K562 (cell line): ENCODE measurements around the gene TXNDC15. TPM values are rescaled to one million over a fixed set of nuclear protein-coding genes. Genes with fewer than 3 reads are reported as not detected.

Experiments
- ATAC-seq: fragments of 200-7000 bp; cut with Tn5 transposase; 3 replicates; pipeline ENCODE4 v1.9.1; 2020; ENCODE audit warnings: moderate library complexity
- BruUV-seq: library from RNA; stranded (reverse); fragments of 400-500 nt; replicated peaks from 2 replicates; lab custom pipeline; 2021; lab: Mats Ljungman, UMichigan
- CTCF ChIA-PET: fragments of 300-600 bp; formaldehyde crosslinking; extraction: SDS; loops from one replicate; lab custom pipeline; 2021; ENCODE audit warnings: low intra/inter-chr PET ratio; lab: Yijun Ruan, JAX
- POLR2A ChIA-PET: fragments of 300-600, 350-650 bp; sonication (Branson Sonifier 250); formaldehyde crosslinking; extraction: SDS; loops from one replicate; lab custom pipeline; 2021; ENCODE audit warnings: antibody characterized with exemption, inconsistent platforms; lab: Yijun Ruan, JAX
- DNase-seq, 4 experiments: peaks; one replicate each; pipeline versions ENCODE4 v3.0.0 to v3.0.0-alpha.2; 2011 to 2018; ENCODE audit warnings: low spot score in 3 of 4, mixed read lengths in 3 of 4; ENCODE audit errors: extremely low read depth in 1 of 4
- FAIRE-seq: peaks from 2 replicates; lab custom pipeline; 2011; peaks lifted over from hg19 to GRCh38; lab: Jason Lieb, UNC
- H2AFZ ChIP-seq: 2 replicates; pipeline ENCODE4 v1.6.0; 2011; ENCODE audit warnings: low read depth, low read length, control low read depth, inconsistent platforms
- H3K27ac ChIP-seq: fragments of 200-600 bp; 3 replicates; pipeline ENCODE4 v1.8.0; 2011; ENCODE audit warnings: low read depth, mild to moderate bottlenecking, control low read depth, inconsistent platforms, low read length, moderate library complexity, mixed read lengths; ENCODE audit errors: extremely low read depth
- H3K27me3 ChIP-seq, 2 experiments: fragments of 300-600 bp in 1 of 2; 2 replicates in 1 of 2; 3 replicates in 1 of 2; pipeline versions ENCODE4 v1.6.0 to v1.8.0; 2011; ENCODE audit warnings: inconsistent platforms in 2 of 2, low read length in 2 of 2, mild to moderate bottlenecking in 1 of 2, mixed read lengths in 1 of 2, moderate library complexity in 1 of 2; ENCODE audit not compliant: control insufficient read depth in 2 of 2, insufficient read depth in 2 of 2
- H3K36me3 ChIP-seq: fragments of 300-600 bp; 3 replicates; pipeline ENCODE4 v1.8.0; 2011; ENCODE audit warnings: mild to moderate bottlenecking, low read length, inconsistent platforms; ENCODE audit not compliant: control insufficient read depth, insufficient read depth
- H3K4me1 ChIP-seq, 2 experiments: fragments of 200-600 bp in 1 of 2; replicated peaks in 1 of 2; 2 replicates in 1 of 2; 3 replicates in 1 of 2; pipeline versions ENCODE4 v1.5.1 to v1.8.0; 2011; ENCODE audit warnings: inconsistent platforms in 2 of 2, low read length in 2 of 2, mild to moderate bottlenecking in 1 of 2, mixed read lengths in 1 of 2, moderate library complexity in 1 of 2; ENCODE audit not compliant: control insufficient read depth in 2 of 2, insufficient read depth in 2 of 2
- H3K4me2 ChIP-seq: 2 replicates; pipeline ENCODE4 v1.6.1; 2011; ENCODE audit warnings: low read length, control low read depth, inconsistent platforms, mixed read lengths; ENCODE audit not compliant: insufficient read depth
- H3K4me3 ChIP-seq: fragments of 200-600 bp; sonication (generic), shearing (Covaris generic); 2 replicates; pipeline ENCODE4 v1.5.1; 2016; ENCODE audit warnings: control low read depth, inconsistent platforms
- H3K79me2 ChIP-seq: fragments of 200-600 bp; 3 replicates; pipeline ENCODE4 v1.8.0; 2011; ENCODE audit warnings: low read length, inconsistent platforms; ENCODE audit not compliant: control insufficient read depth, insufficient read depth
- H3K9ac ChIP-seq, 2 experiments: 2 replicates each; pipeline versions ENCODE4 v1.6.0 to v1.6.1; 2011; ENCODE audit warnings: low read depth in 2 of 2, low read length in 2 of 2, control low read depth in 1 of 2, inconsistent platforms in 1 of 2, mild to moderate bottlenecking in 1 of 2, mixed read lengths in 1 of 2; ENCODE audit not compliant: insufficient read depth in 1 of 2
- H3K9me1 ChIP-seq: one replicate; pipeline ENCODE4 v1.6.0; 2011; ENCODE audit warnings: inconsistent platforms, mild to moderate bottlenecking, low read length, moderate library complexity; ENCODE audit not compliant: control insufficient read depth, insufficient read depth
- H3K9me3 ChIP-seq: replicated peaks from 2 replicates; pipeline ENCODE4 v1.5.1; 2011; ENCODE audit warnings: low read depth, low read length, inconsistent platforms; ENCODE audit not compliant: control insufficient read depth, insufficient read depth
- H4K20me1 ChIP-seq: replicated peaks from 2 replicates; pipeline ENCODE4 v1.6.1; 2011; ENCODE audit warnings: low read length, inconsistent platforms, mixed read lengths; ENCODE audit not compliant: control insufficient read depth, insufficient read depth
- FOXM1 ChIP-seq, 2 experiments: fragments of 450-650 bp in 1 of 2; sonication (generic) in 1 of 2; formaldehyde crosslinking in 1 of 2; IDR thresholded peaks; 2 replicates each; pipeline versions ENCODE4 v1.6.1 to v1.9.0; 2017 to 2022; ENCODE audit warnings: low read depth in 2 of 2, mild to moderate bottlenecking in 2 of 2, missing genetic modification reagents in 1 of 2, moderate library complexity in 1 of 2
- HMG20B ChIP-seq: fragments of 250-450 bp; sonication (Bioruptor Pico); IDR thresholded peaks from 2 replicates; pipeline ENCODE4 v1.5.0; 2021; ENCODE audit warnings: mild to moderate bottlenecking
- KLF1 ChIP-seq: fragments of 450-650 bp; IDR thresholded peaks from 2 replicates; pipeline ENCODE4 v1.6.1; 2016; ENCODE audit warnings: missing genetic modification characterization, missing compliant biosample characterization
- ZNF121 ChIP-seq: sonication (generic); formaldehyde crosslinking; conservative IDR thresholded peaks from 2 replicates; pipeline ENCODE4 v1.8.0; 2022; ENCODE audit warnings: missing genetic modification reagents
- WGBS: fragments of 100-300 bp; shearing (Covaris generic); methylation state at CpG from one replicate; pipeline ENCODE4 v1.1.6; 2016; ENCODE audit warnings: low coverage, mixed read lengths; ENCODE audit not compliant: insufficient coverage; ENCODE audit errors: missing lambda C conversion rate; 5-methylcytosine and 5-hydroxymethylcytosine counted together
- in situ Hi-C: fragments of 300-500 bp; cut with MboI; formaldehyde crosslinking; loops from 4 replicates; pipeline ENCODE4 v1.15.0; 2018; ENCODE audit warnings: inconsistent platforms, mixed read lengths
- intact Hi-C: fragments of 100-400 bp; cut with micrococcal nuclease; formaldehyde crosslinking; loops from 2 replicates; pipeline ENCODE4 v1.14.2; 2022
- polyA plus RNA-seq, 8 experiments: library from polyadenylated mRNA; depleted of rRNA in 4 of 8; stranded (reverse) in 5 of 8; unstranded in 3 of 8; fragments of >200 nt; fragmentation: Nextera tagmentation in 2 of 8; fragmentation: Illumina TruSeq in 1 of 8; extraction: Ambion mirVana in 2 of 8; extraction: Trizol in 1 of 8; gene quantifications; 2 replicates each; pipeline versions ENCODE4 v1.2.1 to v1.2.3, GENCODE V29; 2011 to 2014; ENCODE audit warnings: inconsistent platforms in 1 of 8, missing spikeins in 1 of 8
- total RNA-seq, 7 experiments: library from RNA; depleted of rRNA in 6 of 7; stranded (reverse); fragments of >200 nt in 6 of 7; fragmentation: Illumina TruSeq in 2 of 7; extraction: Trizol in 2 of 7; gene quantifications; 2 replicates each; pipeline versions ENCODE4 v1.2.1 to v1.2.3, GENCODE V29; 2011 to 2021; ENCODE audit warnings: low replicate concordance in 1 of 7
- TF ChIP-seq, protein P1 (sequence below): sonication (generic); formaldehyde crosslinking; IDR thresholded peaks from 2 replicates; pipeline ENCODE4 v1.9.0; 2022; ENCODE audit warnings: mild to moderate bottlenecking, missing genetic modification reagents

TXNDC15 gene
- total and polyA plus RNA-seq, 9 of the 15 experiments (the other 6 are each of a cell fraction or from before 2014, with no cell fraction given), result 3.0 to 15.4 (median 12.3) TPM

DNA sequence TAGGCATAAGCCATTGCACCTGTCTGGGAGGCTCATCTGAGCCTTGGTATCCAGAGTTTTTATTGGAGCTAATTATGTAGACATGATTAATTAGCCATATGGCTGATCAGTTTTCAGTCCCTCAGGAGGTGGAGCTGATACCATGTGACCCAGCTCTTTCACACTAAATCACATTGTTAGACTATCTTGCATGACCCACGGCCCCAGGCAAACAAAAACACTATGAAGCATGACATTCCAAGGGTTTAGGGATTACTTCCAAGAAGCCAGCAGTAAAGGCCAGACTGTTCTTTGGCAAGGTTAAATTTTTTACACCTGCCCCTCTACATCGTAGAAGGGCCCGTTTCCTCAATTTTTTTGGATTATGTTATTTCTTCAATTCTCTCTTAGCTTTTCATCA, 33.4 kb upstream of the TXNDC15 start:
- Histone ChIP-seq H3K27me3 (no peaks in the 10 kb centered on the region), H3K27ac (no peak overlapping the region), H3K9me3 (no peaks in the 10 kb centered on the region), H2AFZ (no peak overlapping the region), H3K9me1 (no peaks in the 10 kb centered on the region), H3K4me2 (no peak overlapping the region), H4K20me1 (no peaks in the 10 kb centered on the region), H3K4me1 (peaks cover 3 to 7% of the 10 kb centered on the region in 2 experiments; a peak in 3 of 5 replicates), H3K79me2 (no peaks in the 10 kb centered on the region), H3K36me3 (peaks cover 51% of the 10 kb centered on the region), H3K4me3 (no peak overlapping the region), H3K9ac (no peak overlapping the region)
- FAIRE-seq (no peak), DNase-seq (no peak), ATAC-seq (no peak)
- in situ Hi-C loops, result no loop called here
- intact Hi-C loops, result no loop called here
- BruUV-seq, result no TSS peak
- 88% methylated on average over 3 of the region's 3 CpGs for WGBS
- TF ChIP-seq, protein P1, sequence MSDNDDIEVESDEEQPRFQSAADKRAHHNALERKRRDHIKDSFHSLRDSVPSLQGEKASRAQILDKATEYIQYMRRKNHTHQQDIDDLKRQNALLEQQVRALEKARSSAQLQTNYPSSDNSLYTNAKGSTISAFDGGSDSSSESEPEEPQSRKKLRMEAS (CRISPR knock-in tag), result no peak
- TF ChIP-seq FOXM1 (IDR thresholded peaks at IDR 0.05; ENCODE audit: low read depth), result no peak
- no peak for TF ChIP-seq FOXM1 (CRISPR knock-in tag; IDR thresholded peaks at IDR 0.05; ENCODE audit: low read depth)
- ChIA-PET POLR2A (interaction anchor here (0.6 to 1.4 kb wide), 3 partner anchors 16 to 90 kb away, joined by 3 to 8 read pairs (median 4); no protein-coding TSS in a partner anchor), CTCF (no interaction called here)

DNA sequence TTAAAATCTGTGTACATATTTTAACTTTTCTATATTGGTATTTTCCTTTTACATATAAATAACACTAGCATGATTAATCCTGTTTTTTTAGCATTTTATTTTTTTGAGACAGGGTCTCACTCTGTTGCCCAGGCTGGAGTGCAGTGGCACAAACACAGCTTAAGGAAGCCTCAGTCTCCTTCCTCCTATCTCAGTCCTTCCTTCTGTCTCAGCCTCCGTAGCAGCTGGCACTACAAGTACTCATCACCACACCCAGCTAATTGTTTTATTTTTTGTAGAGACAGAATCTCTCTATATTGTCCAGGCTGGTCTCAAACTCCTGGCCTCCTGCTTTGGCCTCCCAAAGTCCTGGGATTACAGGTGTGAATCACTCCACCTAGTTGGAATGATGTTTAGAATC, 29.9 kb upstream of the TXNDC15 start:
- no peak overlapping the region for H2AFZ ChIP-seq
- H4K20me1 ChIP-seq, result no peaks in the 10 kb centered on the region
- CTCF ChIA-PET, result no interaction called here
- intact Hi-C loops, result no loop called here
- BruUV-seq, result no TSS peak
- H3K4me3 ChIP-seq, result no peak overlapping the region
- no peaks in the 10 kb centered on the region for H3K9me3 ChIP-seq
- no peaks in the 10 kb centered on the region for H3K27me3 ChIP-seq
- peaks cover 42% of the 10 kb centered on the region for H3K36me3 ChIP-seq
- H3K4me1 ChIP-seq, result peaks cover 11 to 23% of the 10 kb centered on the region in 2 experiments; a peak in 4 of 5 replicates
- H3K79me2 ChIP-seq, result peaks cover 29% of the 10 kb centered on the region
- H3K9me1 ChIP-seq, result no peaks in the 10 kb centered on the region
- POLR2A ChIA-PET, result interaction anchor here (0.6 to 1.1 kb wide), 3 partner anchors 9 to 78 kb away, joined by 3 to 6 read pairs (median 3); no protein-coding TSS in a partner anchor
- no peak for FAIRE-seq
- H3K4me2 ChIP-seq, result no peak overlapping the region
- H3K9ac ChIP-seq, result no peak overlapping the region
- H3K27ac ChIP-seq, result no peak overlapping the region
- DNase-seq, result no peak
- TF ChIP-seq KLF1 (tag), result no peak
- TF ChIP-seq ZNF121 (CRISPR knock-in tag), result peak; percentile 89
- no peak for TF ChIP-seq HMG20B (CRISPR knock-in tag)
- no peak for ATAC-seq
- WGBS, result 73% methylated on average over 1 of the region's 1 CpG
- in situ Hi-C loops, result no loop called here
